Thyroid gland (tissue), 4 donors: Measurements from ENCODE around the gene SFPQ. TPM values are rescaled to one million over a fixed set of nuclear protein-coding genes. Genes with fewer than 3 reads are reported as not detected.

Experiments used
- DNase-seq, 2 donors: peaks; one replicate each; pipeline ENCODE4 v3.0.0-alpha.2; 2019
- H3K27ac ChIP-seq, 3 donors: fragments of 200-600 bp; sonication (generic); 1 replicate in 2 of 3; 2 replicates in 1 of 3; pipeline ENCODE4 v1.5.1; 2016 to 2019; ENCODE audit warnings: mild to moderate bottlenecking in 1 of 3, moderate library complexity in 1 of 3
- H3K27me3 ChIP-seq: fragments of 200-600 bp; sonication (generic); one replicate; pipeline ENCODE4 v1.5.1; 2019
- H3K36me3 ChIP-seq, 2 donors: fragments of 200-600 bp; sonication (generic); one replicate each; pipeline ENCODE4 v1.5.1; 2016 to 2019
- H3K4me1 ChIP-seq, 2 donors: fragments of 200-600 bp; sonication (generic); one replicate each; pipeline ENCODE4 v1.5.1; 2017 to 2019
- H3K4me3 ChIP-seq, 3 donors: fragments of 200-600 bp; sonication (generic); replicated peaks in 1 of 3; 1 replicate in 2 of 3; 2 replicates in 1 of 3; pipeline ENCODE4 v1.5.1; 2016; ENCODE audit warnings: mild to moderate bottlenecking in 1 of 3
- H3K9me3 ChIP-seq: fragments of 200-600 bp; sonication (generic); one replicate; pipeline ENCODE4 v1.5.1; 2017
- POLR2A ChIP-seq, 2 donors: fragments of 450-650 bp; IDR thresholded peaks; one replicate each; pipeline ENCODE4 v1.6.1; 2017; ENCODE audit warnings: antibody characterized with exemption in 2 of 2, mild to moderate bottlenecking in 2 of 2, moderate library complexity in 1 of 2
- WGBS, 2 donors: methylation state at CpG; one replicate each; pipeline ENCODE4 v1.1.5; 2017; 5-methylcytosine and 5-hydroxymethylcytosine counted together
- intact Hi-C: fragments of 100-400 bp; cut with DNase I; formaldehyde crosslinking; loops from one replicate; pipeline ENCODE4 v1.15.1; 2023
- total RNA-seq, 4 donors: library from RNA; depleted of rRNA; stranded (reverse); fragments of >200 nt; gene quantifications; one replicate each; pipeline ENCODE4 v1.2.3, GENCODE V29; 2016
- TF ChIP-seq, protein P1 (sequence below), 6 experiments: fragments of 200-600 bp in 3 of 6; fragments of 450-650 bp in 3 of 6; sonication (generic) in 3 of 6; IDR thresholded peaks; one replicate each; pipeline ENCODE4 v1.5.1; 2016 to 2019; ENCODE audit warnings: antibody characterized with exemption in 6 of 6, mild to moderate bottlenecking in 2 of 6, inconsistent platforms in 1 of 6, moderate library complexity in 1 of 6

SFPQ gene
- total RNA-seq, 4 donors from 2014 or later: 178 to 299 (median 239) TPM

DNA sequence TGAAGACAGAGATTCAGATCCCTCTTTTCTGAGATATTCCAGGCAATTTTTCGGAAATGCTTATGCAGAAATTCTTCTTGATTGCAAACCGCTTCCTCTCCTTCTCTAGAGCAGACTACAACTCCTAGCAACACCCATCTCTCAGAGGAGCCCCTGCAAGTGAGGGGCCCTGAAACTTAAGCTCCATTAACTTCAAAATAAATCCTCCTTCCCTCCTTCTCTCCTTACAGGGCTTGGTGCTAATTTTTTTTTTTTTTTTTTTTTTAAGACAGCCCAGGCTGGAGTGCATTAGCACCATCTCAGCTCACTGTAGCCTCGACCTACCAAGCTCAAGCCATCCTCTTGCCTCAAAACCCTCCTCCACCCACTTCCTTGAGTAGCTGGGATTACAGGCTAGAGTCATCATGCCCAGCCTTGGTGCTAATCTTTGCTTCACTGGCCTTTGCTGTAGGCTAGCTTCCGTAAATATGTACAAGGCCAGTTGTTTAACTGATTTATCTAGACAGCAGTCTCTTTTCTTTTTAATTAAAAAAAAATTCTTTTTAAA is 30.2 kb upstream of the SFPQ start:
- Histone ChIP-seq H3K27me3 (no peaks in the 10 kb centered on the region), H3K4me1 (no peaks in the 10 kb centered on the region), H3K9me3 (no peaks in the 10 kb centered on the region), H3K36me3 (no peaks in the 10 kb centered on the region), H3K27ac (no peak overlapping the region), H3K4me3 (no peak overlapping the region)
- no peak for DNase-seq
- TF ChIP-seq POLR2A (IDR thresholded peaks at IDR 0.05): no peak
- TF ChIP-seq, protein P1, sequence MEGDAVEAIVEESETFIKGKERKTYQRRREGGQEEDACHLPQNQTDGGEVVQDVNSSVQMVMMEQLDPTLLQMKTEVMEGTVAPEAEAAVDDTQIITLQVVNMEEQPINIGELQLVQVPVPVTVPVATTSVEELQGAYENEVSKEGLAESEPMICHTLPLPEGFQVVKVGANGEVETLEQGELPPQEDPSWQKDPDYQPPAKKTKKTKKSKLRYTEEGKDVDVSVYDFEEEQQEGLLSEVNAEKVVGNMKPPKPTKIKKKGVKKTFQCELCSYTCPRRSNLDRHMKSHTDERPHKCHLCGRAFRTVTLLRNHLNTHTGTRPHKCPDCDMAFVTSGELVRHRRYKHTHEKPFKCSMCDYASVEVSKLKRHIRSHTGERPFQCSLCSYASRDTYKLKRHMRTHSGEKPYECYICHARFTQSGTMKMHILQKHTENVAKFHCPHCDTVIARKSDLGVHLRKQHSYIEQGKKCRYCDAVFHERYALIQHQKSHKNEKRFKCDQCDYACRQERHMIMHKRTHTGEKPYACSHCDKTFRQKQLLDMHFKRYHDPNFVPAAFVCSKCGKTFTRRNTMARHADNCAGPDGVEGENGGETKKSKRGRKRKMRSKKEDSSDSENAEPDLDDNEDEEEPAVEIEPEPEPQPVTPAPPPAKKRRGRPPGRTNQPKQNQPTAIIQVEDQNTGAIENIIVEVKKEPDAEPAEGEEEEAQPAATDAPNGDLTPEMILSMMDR (IDR thresholded peaks at IDR 0.05): no peak
- WGBS, 2 donors: 82 to 84% methylated on average over 4 of the region's 4 CpGs
- intact Hi-C loops: no loop called here

DNA sequence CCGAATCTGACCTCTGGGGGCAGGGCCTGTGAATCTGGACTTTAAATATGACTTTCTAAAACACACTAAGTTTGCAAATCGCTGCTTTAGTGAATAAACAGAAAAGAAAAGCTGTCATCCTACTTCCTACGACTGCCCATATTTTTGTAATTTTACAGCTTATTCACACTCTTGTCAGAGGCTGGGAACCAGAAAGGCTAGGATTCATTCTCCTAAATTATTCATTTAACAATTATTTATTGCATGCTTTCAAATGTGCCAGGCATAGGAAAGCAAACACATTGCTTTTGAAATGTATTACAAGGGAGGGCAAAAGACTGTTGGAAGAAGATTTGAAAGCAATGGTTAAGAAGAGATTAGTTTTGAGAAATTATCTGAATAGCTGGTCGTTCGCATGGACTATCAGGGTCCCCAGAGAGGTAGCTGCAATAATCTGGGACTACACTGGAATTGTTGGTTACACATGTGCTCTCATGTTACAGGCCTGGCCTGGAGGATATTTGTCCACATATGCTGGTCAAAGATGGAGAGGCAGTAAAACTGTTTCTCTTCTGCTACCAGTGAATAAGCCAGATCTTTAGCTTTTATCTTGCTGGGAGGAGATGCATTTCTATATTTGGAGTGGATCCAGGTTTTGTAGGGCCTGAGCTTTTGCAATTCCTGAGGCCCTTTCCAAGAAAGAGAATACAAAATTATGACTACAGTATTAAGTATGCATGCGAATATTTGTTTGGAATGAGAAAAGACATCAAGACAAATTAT is 29.6 kb upstream of the SFPQ start:
- WGBS, 2 donors: 73% methylated on average over 6 of the region's 6 CpGs
- DNase-seq: no peak
- Histone ChIP-seq H3K27ac (no peak overlapping the region), H3K4me1 (no peaks in the 10 kb centered on the region), H3K4me3 (no peak overlapping the region), H3K27me3 (no peaks in the 10 kb centered on the region), H3K9me3 (no peaks in the 10 kb centered on the region), H3K36me3 (no peaks in the 10 kb centered on the region)
- intact Hi-C loops: no loop called here
- TF ChIP-seq, protein P1 (IDR thresholded peaks at IDR 0.05): no peak
- no peak for TF ChIP-seq POLR2A (IDR thresholded peaks at IDR 0.05)

DNA sequence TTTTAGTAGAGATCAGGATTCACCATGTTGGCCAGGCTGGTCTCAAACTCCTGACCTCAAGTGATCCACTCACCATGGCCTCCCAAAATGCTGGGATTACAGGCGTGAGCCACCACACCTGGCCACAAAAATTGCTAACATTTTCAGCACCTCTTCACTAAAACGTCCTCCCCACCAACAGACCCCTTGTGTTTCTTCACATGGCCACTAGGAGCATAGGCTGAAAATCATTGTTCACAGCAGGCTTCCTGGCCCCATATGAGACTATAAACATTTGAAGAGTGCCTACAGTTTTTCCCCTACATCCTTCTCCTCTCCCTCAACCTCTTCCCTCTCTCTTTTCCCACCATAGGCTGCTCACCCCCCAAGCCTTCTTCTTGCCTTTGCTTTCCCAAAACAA is 28.0 kb upstream of the SFPQ start:
- intact Hi-C loops: no loop called here
- TF ChIP-seq, protein P1 (IDR thresholded peaks at IDR 0.05): peak in 2 of 6 experiments; percentile 18 to 25
- no peak for TF ChIP-seq POLR2A (IDR thresholded peaks at IDR 0.05)
- WGBS, 2 donors: 35 to 49% methylated on average over 2 of the region's 2 CpGs
- H3K9me3 ChIP-seq: no peaks in the 10 kb centered on the region
- H3K27me3 ChIP-seq: no peaks in the 10 kb centered on the region
- no peaks in the 10 kb centered on the region for H3K36me3 ChIP-seq
- no peak overlapping the region for H3K27ac ChIP-seq
- H3K4me1 ChIP-seq: no peaks in the 10 kb centered on the region
- H3K4me3 ChIP-seq: no peak overlapping the region
- DNase-seq: no peak

DNA sequence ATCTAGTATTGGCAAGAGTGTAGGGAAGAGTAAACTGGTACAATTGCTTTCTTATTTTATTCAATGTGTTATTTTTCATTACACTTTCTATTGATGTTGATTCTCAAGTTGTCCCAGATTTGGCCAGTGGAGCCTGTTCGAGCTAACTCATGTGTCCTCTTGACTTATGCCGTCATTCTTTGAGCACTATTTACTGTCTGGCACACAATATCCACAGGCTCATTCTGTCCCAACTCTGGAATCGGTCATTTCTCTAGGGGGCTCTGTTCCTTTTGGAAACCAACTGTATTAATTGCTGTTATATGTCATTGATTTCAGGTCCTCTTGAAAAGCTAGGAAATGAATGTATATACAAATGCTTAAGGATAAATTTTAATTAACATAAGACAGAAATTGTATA is 22.4 kb upstream of the SFPQ start:
- TF ChIP-seq, protein P1 (IDR thresholded peaks at IDR 0.05): no peak
- no peak for TF ChIP-seq POLR2A (IDR thresholded peaks at IDR 0.05)
- Histone ChIP-seq H3K4me3 (no peak overlapping the region), H3K27me3 (no peaks in the 10 kb centered on the region), H3K27ac (no peak overlapping the region), H3K36me3 (no peaks in the 10 kb centered on the region), H3K9me3 (no peaks in the 10 kb centered on the region), H3K4me1 (no peaks in the 10 kb centered on the region)
- intact Hi-C loops: no loop called here
- DNase-seq: no peak
- WGBS, 2 donors: 38 to 54% methylated on average over 3 of the region's 3 CpGs

DNA sequence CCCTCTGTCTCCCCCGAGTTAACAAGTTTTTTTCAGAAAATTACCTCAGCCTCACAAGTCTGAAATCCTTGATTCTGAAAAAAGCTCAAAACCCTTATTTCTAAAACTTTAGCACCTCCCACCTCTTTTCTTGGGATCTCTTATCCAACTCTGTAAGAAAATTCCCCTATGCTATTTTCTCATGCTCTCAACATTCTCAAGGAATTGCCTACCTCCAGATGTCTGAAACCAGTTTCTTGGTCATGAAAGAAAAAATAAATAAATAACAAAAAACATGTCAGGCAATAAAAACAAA is 18.1 kb upstream of the SFPQ start:
- 53 to 58% methylated on average over 1 of the region's 1 CpG for WGBS, 2 donors
- TF ChIP-seq POLR2A (IDR thresholded peaks at IDR 0.05): no peak
- TF ChIP-seq, protein P1 (IDR thresholded peaks at IDR 0.05): no peak
- H3K27ac ChIP-seq: no peak overlapping the region
- no peaks in the 10 kb centered on the region for H3K36me3 ChIP-seq
- no peaks in the 10 kb centered on the region for H3K4me1 ChIP-seq
- DNase-seq: no peak
- H3K27me3 ChIP-seq: no peaks in the 10 kb centered on the region
- intact Hi-C loops: no loop called here
- H3K9me3 ChIP-seq: no peaks in the 10 kb centered on the region
- H3K4me3 ChIP-seq: no peak overlapping the region
